ENCODE data around the gene SFTPA1.

DNA sequence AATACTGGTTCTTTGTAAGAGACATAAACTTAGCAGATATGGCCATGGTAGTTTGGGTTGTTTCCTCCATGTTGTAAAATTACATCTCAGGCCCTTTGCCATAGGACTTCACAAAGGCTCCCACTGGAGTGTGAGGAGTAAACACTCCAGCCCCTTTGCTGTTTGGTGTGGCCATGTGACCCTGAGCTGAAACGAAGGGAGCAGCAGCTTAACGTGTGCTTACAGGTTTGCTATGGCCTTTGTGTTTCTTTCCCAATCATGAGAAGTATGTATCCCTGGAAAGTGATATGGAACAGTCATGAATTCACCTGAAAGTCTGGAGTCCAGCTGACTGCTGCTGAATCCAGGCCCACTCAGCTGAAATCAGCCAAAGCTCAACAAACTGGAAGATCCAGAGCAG, 23.8 kb upstream of the SFTPA1 start:
- TF ChIP-seq CTCF (IDR thresholded peaks at IDR 0.05): no peak
- no peak for TF ChIP-seq POLR2A (IDR thresholded peaks at IDR 0.05)

Data from testis (tissue), 2 donors.